Measurements from ENCODE around the gene C1QL4.

The C1QL4 gene

DNA sequence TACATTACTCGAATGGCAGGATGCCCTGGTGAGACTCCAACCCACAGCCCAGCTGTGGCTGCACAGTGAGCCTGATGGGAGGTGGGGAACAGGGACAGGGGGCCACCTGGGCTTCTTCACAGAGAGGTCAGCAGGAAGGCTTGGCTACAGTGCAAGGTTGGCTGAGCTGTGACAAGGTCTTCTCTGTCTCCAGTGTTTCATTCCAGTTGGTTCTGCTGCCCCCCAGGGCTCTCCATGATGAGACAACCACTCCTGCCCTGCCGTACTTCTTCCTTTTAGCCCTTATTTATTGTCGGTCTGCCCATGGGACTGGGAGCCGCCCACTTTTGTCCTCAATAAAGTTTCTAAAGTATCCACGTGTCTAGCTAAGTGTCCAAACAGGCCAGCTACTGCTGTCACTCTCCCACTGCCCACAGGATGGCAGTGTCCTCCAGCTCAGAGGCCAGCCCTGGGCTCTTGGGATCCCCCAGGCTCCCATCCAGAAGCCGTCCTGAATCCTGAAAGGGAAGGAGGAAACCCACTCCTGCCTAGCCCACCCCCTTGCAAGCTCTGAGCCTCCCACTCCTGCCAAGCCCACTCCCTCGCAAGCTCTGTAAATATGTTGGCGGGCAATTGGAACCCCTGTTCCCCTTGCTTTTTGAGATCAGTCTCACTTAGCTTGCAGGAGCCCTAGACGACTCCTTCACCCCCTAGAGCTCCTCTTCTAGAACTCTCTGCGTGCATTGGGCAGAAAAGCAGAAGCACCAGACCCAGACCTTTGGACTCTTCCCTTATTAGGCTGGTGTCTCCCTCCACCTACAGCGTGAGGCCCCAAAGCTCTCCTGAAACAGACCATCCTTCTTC, 5.4 kb downstream of the C1QL4 start:
- no peak for DNase-seq (ENCODE audit: low read depth, low spot score)
- Histone ChIP-seq H3K9ac (ENCODE audit: insufficient read length, low read depth) (peak overlapping the region; percentile 21), H3K4me3 (ENCODE audit: insufficient read length, low read depth) (no peak overlapping the region), H3K36me3 (ENCODE audit: insufficient read depth, insufficient read length, low read length) (peaks cover 46% of the 10 kb centered on the region), H3K9me3 (ENCODE audit: insufficient read depth, low read length) (no peaks in the 10 kb centered on the region), H3K4me1 (ENCODE audit: insufficient read depth, insufficient read length) (peaks cover 27% of the 10 kb centered on the region), H3K27me3 (ENCODE audit: insufficient read depth, insufficient read length) (peaks cover 12% of the 10 kb centered on the region)
- TF ChIP-seq ZNF274 (IDR thresholded peaks at IDR 0.05; ENCODE audit: low read depth, low read length) (no peak), SUZ12 (IDR thresholded peaks at IDR 0.05; ENCODE audit: extremely low read depth, insufficient read depth, insufficient read length) (no peak), YY1 (IDR thresholded peaks at IDR 0.05; ENCODE audit: insufficient read depth, insufficient read length) (no peak)

DNA sequence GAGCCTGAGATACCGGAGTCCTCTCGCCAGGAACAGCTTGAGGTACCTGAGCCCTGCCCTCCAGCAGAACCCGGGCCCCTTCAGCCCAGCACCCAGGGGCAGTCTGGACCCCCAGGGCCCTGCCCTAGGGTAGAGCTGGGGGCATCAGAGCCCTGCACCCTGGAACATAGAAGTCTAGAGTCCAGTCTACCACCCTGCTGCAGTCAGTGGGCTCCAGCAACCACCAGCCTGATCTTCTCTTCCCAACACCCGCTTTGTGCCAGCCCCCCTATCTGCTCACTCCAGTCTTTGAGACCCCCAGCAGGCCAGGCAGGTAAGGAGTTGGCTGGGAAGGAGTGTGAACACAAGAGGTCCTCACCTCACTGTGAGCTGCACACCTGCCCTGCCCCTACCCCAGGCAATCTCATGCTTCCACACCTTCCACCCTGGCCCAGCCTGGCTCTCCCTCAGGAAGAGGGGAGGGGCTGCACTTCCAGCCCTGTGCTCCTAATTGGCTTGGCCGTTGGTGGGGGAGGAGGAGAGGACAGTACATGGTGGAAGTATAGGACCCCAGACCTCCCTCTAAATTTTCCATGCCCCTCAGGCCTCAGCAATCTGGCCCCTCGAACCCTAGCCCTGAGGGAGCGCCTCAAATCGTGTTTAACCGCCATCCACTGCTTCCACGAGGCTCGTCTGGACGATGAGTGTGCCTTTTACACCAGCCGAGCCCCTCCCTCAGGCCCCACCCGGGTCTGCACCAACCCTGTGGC, 6.2 kb downstream of the C1QL4 start:
- peak overlapping the region; percentile 17 for H3K9ac ChIP-seq (ENCODE audit: insufficient read length, low read depth)
- H3K9me3 ChIP-seq (ENCODE audit: insufficient read depth, low read length) = no peaks in the 10 kb centered on the region
- peaks cover 4% of the 10 kb centered on the region for H3K27me3 ChIP-seq (ENCODE audit: insufficient read depth, insufficient read length)
- TF ChIP-seq SUZ12 (IDR thresholded peaks at IDR 0.05; ENCODE audit: extremely low read depth, insufficient read depth, insufficient read length) (no peak), ZNF274 (IDR thresholded peaks at IDR 0.05; ENCODE audit: low read depth, low read length) (no peak), YY1 (IDR thresholded peaks at IDR 0.05; ENCODE audit: insufficient read depth, insufficient read length) (no peak)
- no peak for DNase-seq (ENCODE audit: low read depth, low spot score)
- peaks cover 54% of the 10 kb centered on the region for H3K36me3 ChIP-seq (ENCODE audit: insufficient read depth, insufficient read length, low read length)
- H3K4me3 ChIP-seq (ENCODE audit: insufficient read length, low read depth) = no peak overlapping the region
- peaks cover 20% of the 10 kb centered on the region for H3K4me1 ChIP-seq (ENCODE audit: insufficient read depth, insufficient read length)

- no peak for DNase-seq (ENCODE audit: low read depth, low spot score)
- H3K4me3 ChIP-seq (ENCODE audit: insufficient read length, low read depth) = no peak overlapping the region
- H3K4me1 ChIP-seq (ENCODE audit: insufficient read depth, insufficient read length) = peaks cover 17% of the 10 kb centered on the region
- no peak for TF ChIP-seq ZNF274 (IDR thresholded peaks at IDR 0.05; ENCODE audit: low read depth, low read length)
- TF ChIP-seq YY1 (IDR thresholded peaks at IDR 0.05; ENCODE audit: insufficient read depth, insufficient read length) = no peak
- TF ChIP-seq SUZ12 (IDR thresholded peaks at IDR 0.05; ENCODE audit: extremely low read depth, insufficient read depth, insufficient read length) = no peak
- no peaks in the 10 kb centered on the region for H3K27me3 ChIP-seq (ENCODE audit: insufficient read depth, insufficient read length)
- H3K9ac ChIP-seq (ENCODE audit: insufficient read length, low read depth) = no peak overlapping the region
- H3K9me3 ChIP-seq (ENCODE audit: insufficient read depth, low read length) = no peaks in the 10 kb centered on the region
- peaks cover 61% of the 10 kb centered on the region for H3K36me3 ChIP-seq (ENCODE audit: insufficient read depth, insufficient read length, low read length)
These were observed 6.9 kb downstream of the C1QL4 start for GRCh38 chr12:49330032-49330619.

GRCh38 chr12:49328816-49329215, 8.2 kb downstream of the C1QL4 start:
- TF ChIP-seq SUZ12 (IDR thresholded peaks at IDR 0.05; ENCODE audit: extremely low read depth, insufficient read depth, insufficient read length) = no peak
- Histone ChIP-seq H3K4me3 (ENCODE audit: insufficient read length, low read depth) (no peak overlapping the region), H3K9me3 (ENCODE audit: insufficient read depth, low read length) (no peaks in the 10 kb centered on the region), H3K9ac (ENCODE audit: insufficient read length, low read depth) (no peak overlapping the region), H3K27me3 (ENCODE audit: insufficient read depth, insufficient read length) (no peaks in the 10 kb centered on the region), H3K4me1 (ENCODE audit: insufficient read depth, insufficient read length) (peaks cover 11% of the 10 kb centered on the region), H3K36me3 (ENCODE audit: insufficient read depth, insufficient read length, low read length) (peaks cover 73% of the 10 kb centered on the region)
- DNase-seq (ENCODE audit: low read depth, low spot score) = no peak

DNA sequence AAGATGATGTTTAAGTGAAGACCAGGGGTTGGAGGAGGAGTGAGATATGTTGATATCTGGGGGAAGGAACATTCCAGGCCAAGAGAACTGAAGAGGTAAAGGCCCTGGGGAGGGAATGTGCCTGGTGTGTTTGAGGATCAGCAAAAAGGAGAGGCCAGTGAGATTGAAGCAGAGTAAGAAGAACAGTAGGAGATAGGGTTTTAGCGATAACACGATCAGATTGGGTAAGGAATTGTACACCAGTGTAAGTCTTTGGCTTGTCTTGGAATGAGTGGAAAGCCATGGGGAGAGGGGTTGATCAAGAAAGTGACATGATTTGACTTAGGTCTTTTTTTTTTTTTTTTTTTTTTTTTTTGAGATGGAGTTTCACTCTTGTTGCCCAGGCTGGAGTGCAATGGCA, 9.1 kb downstream of the C1QL4 start:
- no peak overlapping the region for H3K4me3 ChIP-seq (ENCODE audit: insufficient read length, low read depth)
- H3K4me1 ChIP-seq (ENCODE audit: insufficient read depth, insufficient read length) = peaks cover 11% of the 10 kb centered on the region
- no peak overlapping the region for H3K9ac ChIP-seq (ENCODE audit: insufficient read length, low read depth)
- H3K9me3 ChIP-seq (ENCODE audit: insufficient read depth, low read length) = no peaks in the 10 kb centered on the region
- peaks cover 75% of the 10 kb centered on the region for H3K36me3 ChIP-seq (ENCODE audit: insufficient read depth, insufficient read length, low read length)
- no peaks in the 10 kb centered on the region for H3K27me3 ChIP-seq (ENCODE audit: insufficient read depth, insufficient read length)
- DNase-seq (ENCODE audit: low read depth, low spot score) = no peak
- no peak for TF ChIP-seq YY1 (IDR thresholded peaks at IDR 0.05; ENCODE audit: insufficient read depth, insufficient read length)
- TF ChIP-seq SUZ12 (IDR thresholded peaks at IDR 0.05; ENCODE audit: extremely low read depth, insufficient read depth, insufficient read length) = no peak
- no peak for TF ChIP-seq ZNF274 (IDR thresholded peaks at IDR 0.05; ENCODE audit: low read depth, low read length)

DNA sequence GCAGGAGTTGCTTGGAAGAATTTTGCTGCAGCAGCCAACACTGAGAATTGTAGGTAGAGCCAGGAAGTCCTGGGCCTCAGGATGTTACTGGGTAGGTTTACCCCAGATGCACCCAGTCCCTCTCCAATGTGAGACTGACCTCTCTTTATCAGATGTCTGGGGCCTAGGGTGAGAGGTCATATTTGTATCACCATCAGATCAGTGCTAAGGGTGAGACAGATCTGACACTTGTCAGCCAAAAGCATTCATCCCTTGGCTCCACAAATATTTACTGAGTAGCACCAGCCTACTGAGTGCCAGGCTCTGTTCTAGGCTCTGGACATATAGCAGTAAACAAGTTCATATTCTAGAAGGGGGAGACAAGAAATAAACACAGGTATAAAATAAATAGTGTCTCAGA, 9.6 kb downstream of the C1QL4 start:
- Histone ChIP-seq H3K27me3 (ENCODE audit: insufficient read depth, insufficient read length) (no peaks in the 10 kb centered on the region), H3K4me3 (ENCODE audit: insufficient read length, low read depth) (no peak overlapping the region), H3K36me3 (ENCODE audit: insufficient read depth, insufficient read length, low read length) (peaks cover 72% of the 10 kb centered on the region)

DNA sequence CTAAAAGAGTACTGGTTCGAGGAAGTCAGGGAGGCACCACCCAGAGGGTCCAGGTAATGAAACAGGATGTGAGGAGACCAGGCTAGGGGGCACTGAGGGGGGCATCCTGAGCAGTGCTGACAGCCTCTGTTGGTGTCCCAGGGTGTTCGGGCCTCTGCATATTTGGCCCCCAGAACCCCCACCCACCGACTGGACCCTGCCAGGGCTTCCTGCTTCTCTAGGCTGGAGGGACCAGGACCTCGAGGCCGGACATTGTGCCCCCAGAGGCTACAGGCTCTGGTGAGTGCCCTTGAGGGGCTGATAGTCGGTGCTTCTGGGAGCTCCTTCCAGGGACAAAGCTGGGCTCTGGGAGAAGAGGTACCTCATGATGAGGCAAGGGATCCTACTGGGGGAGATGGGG, 11.4 kb downstream of the C1QL4 start:
- no peak for DNase-seq (ENCODE audit: low read depth, low spot score)
- TF ChIP-seq YY1 (IDR thresholded peaks at IDR 0.05; ENCODE audit: insufficient read depth, insufficient read length) = no peak
- no peak for TF ChIP-seq ZNF274 (IDR thresholded peaks at IDR 0.05; ENCODE audit: low read depth, low read length)
- no peak for TF ChIP-seq SUZ12 (IDR thresholded peaks at IDR 0.05; ENCODE audit: extremely low read depth, insufficient read depth, insufficient read length)
- Histone ChIP-seq H3K9me3 (ENCODE audit: insufficient read depth, low read length) (no peaks in the 10 kb centered on the region), H3K9ac (ENCODE audit: insufficient read length, low read depth) (no peak overlapping the region), H3K27me3 (ENCODE audit: insufficient read depth, insufficient read length) (no peaks in the 10 kb centered on the region), H3K4me3 (ENCODE audit: insufficient read length, low read depth) (no peak overlapping the region), H3K4me1 (ENCODE audit: insufficient read depth, insufficient read length) (peaks cover 4% of the 10 kb centered on the region), H3K36me3 (ENCODE audit: insufficient read depth, insufficient read length, low read length) (peaks cover 62% of the 10 kb centered on the region)

More for the DNA sequence above, 9.6 kb downstream of the C1QL4 start:
- Histone ChIP-seq H3K4me1 (ENCODE audit: insufficient read depth, insufficient read length) (peaks cover 11% of the 10 kb centered on the region), H3K9ac (ENCODE audit: insufficient read length, low read depth) (no peak overlapping the region), H3K9me3 (ENCODE audit: insufficient read depth, low read length) (no peaks in the 10 kb centered on the region)
- TF ChIP-seq YY1 (IDR thresholded peaks at IDR 0.05; ENCODE audit: insufficient read depth, insufficient read length) (no peak), SUZ12 (IDR thresholded peaks at IDR 0.05; ENCODE audit: extremely low read depth, insufficient read depth, insufficient read length) (no peak), ZNF274 (IDR thresholded peaks at IDR 0.05; ENCODE audit: low read depth, low read length) (no peak)
- DNase-seq (ENCODE audit: low read depth, low spot score) = no peak

Measured in NT2/D1 (cell line).